Measurements from ENCODE around the gene KIF7.
A peak's percentile ranks its signal among the peaks of the same experiment; 100 is the strongest.

KIF7 gene

GRCh38 chr15:89654847-89655805 is at the start of gene KIF7:
KIF7 (minus strand) TSS chr15:89655467; CDS start chr15:89652930, 2,537 bp downstream.
- peak within 1 kb of the TSS; percentile 76 for H3K4me3 ChIP-seq (ENCODE audit: low read depth, low read length)

- H3K4me3 ChIP-seq (ENCODE audit: low read depth, low read length): no peak overlapping the region
Measured at GRCh38 chr15:89704411-89704810, 49.1 kb upstream of the KIF7 start.

- H3K4me3 ChIP-seq (ENCODE audit: low read depth, low read length): no peak overlapping the region
Measured at GRCh38 chr15:89695198-89695597, 39.9 kb upstream of the KIF7 start.

GRCh38 chr15:89693696-89694095 is 38.4 kb upstream of the KIF7 start:
- H3K4me3 ChIP-seq (ENCODE audit: low read depth, low read length): no peak overlapping the region

- no peak overlapping the region for H3K4me3 ChIP-seq (ENCODE audit: low read depth, low read length)
Measured at GRCh38 chr15:89693091-89693490, 37.8 kb upstream of the KIF7 start.

GRCh38 chr15:89690276-89691218 is 35.3 kb upstream of the KIF7 start, which contains the start of the genes PEX11A and WDR93:
PEX11A (minus strand) TSS chr15:89690754; CDS start chr15:89690632, 122 bp downstream.
WDR93 (plus strand) TSS chr15:89690811; CDS start chr15:89701747, 10,936 bp downstream.
- H3K4me3 ChIP-seq (ENCODE audit: low read depth, low read length): peak within 1 kb of the TSS; percentile 89

- H3K4me3 ChIP-seq (ENCODE audit: low read depth, low read length): peak overlapping the region; percentile 89
Measured at GRCh38 chr15:89689930-89690275, 34.6 kb upstream of the KIF7 start.

GRCh38 chr15:89686522-89686921 is 31.3 kb upstream of the KIF7 start:
- no peak overlapping the region for H3K4me3 ChIP-seq (ENCODE audit: low read depth, low read length)

- H3K4me3 ChIP-seq (ENCODE audit: low read depth, low read length): no peak overlapping the region
Measured at GRCh38 chr15:89685995-89686394, 30.7 kb upstream of the KIF7 start.

- H3K4me3 ChIP-seq (ENCODE audit: low read depth, low read length): no peak overlapping the region
Measured at GRCh38 chr15:89681146-89681545, 25.9 kb upstream of the KIF7 start.

- H3K4me3 ChIP-seq (ENCODE audit: low read depth, low read length): no peak overlapping the region
Measured at GRCh38 chr15:89680282-89680873, 25.1 kb upstream of the KIF7 start.

- H3K4me3 ChIP-seq (ENCODE audit: low read depth, low read length): no peak within 1 kb of the TSS
Measured at GRCh38 chr15:89679212-89679611, 23.9 kb upstream of the KIF7 start, which contains the start of gene PLIN1. PLIN1 (minus strand) TSS chr15:89679367; CDS start chr15:89677489, 1,878 bp downstream.

- no peak overlapping the region for H3K4me3 ChIP-seq (ENCODE audit: low read depth, low read length)
Measured at GRCh38 chr15:89677381-89677780, 22.1 kb upstream of the KIF7 start.

- H3K4me3 ChIP-seq (ENCODE audit: low read depth, low read length): no peak overlapping the region
Measured at GRCh38 chr15:89675606-89676005, 20.3 kb upstream of the KIF7 start.

GRCh38 chr15:89674526-89674925 is 19.3 kb upstream of the KIF7 start:
- no peak overlapping the region for H3K4me3 ChIP-seq (ENCODE audit: low read depth, low read length)

GRCh38 chr15:89673165-89673512 is 17.9 kb upstream of the KIF7 start:
- no peak overlapping the region for H3K4me3 ChIP-seq (ENCODE audit: low read depth, low read length)

GRCh38 chr15:89672221-89673164 is 17.2 kb upstream of the KIF7 start:
- H3K4me3 ChIP-seq (ENCODE audit: low read depth, low read length): no peak overlapping the region

GRCh38 chr15:89671687-89672086 is 16.4 kb upstream of the KIF7 start:
- H3K4me3 ChIP-seq (ENCODE audit: low read depth, low read length): no peak overlapping the region

- no peak overlapping the region for H3K4me3 ChIP-seq (ENCODE audit: low read depth, low read length)
Measured at GRCh38 chr15:89670971-89671560, 15.8 kb upstream of the KIF7 start.
